Activated T-helper 17 cell treated with anti-CD3 and anti-CD28 coated beads, Interleukin-2, amount 50 U/mL, for 72 hours (primary cell): Measurements from ENCODE around the gene RBL2. TPM values are rescaled to one million over a fixed set of nuclear protein-coding genes. Genes with fewer than 3 reads are reported as not detected.
A peak's percentile ranks its signal among the peaks of the same experiment; 100 is the strongest.

Experiments used
- ATAC-seq: fragments of 150-1000 bp; cut with Tn5 transposase; replicated peaks from 2 replicates; pipeline ENCODE4 v1.10.0; 2021; ENCODE audit warnings: mild to moderate bottlenecking, moderate library complexity
- H3K27ac Mint-ChIP-seq: one replicate; pipeline ENCODE4 v1.8.0; 2022; ENCODE audit warnings: mixed read lengths
- H3K27me3 Mint-ChIP-seq: one replicate; pipeline ENCODE4 v1.8.0; 2022; ENCODE audit warnings: mixed read lengths
- H3K36me3 Mint-ChIP-seq: one replicate; pipeline ENCODE4 v1.8.0; 2022; ENCODE audit warnings: low read depth, mild to moderate bottlenecking, mixed read lengths
- H3K4me1 Mint-ChIP-seq: one replicate; pipeline ENCODE4 v1.8.0; 2022; ENCODE audit warnings: mixed read lengths
- H3K4me3 Mint-ChIP-seq: one replicate; pipeline ENCODE4 v1.8.0; 2022; ENCODE audit warnings: mild to moderate bottlenecking, mixed read lengths
- H3K9me3 Mint-ChIP-seq: one replicate; pipeline ENCODE4 v1.8.0; 2022; ENCODE audit warnings: mixed read lengths
- total RNA-seq, 2 donors: library from RNA; stranded (reverse); gene quantifications; one replicate each; pipeline ENCODE4 v1.2.3, GENCODE V29; 2022

RBL2 gene
- total RNA-seq, 2 donors from 2014 or later = 55.9 to 80.1 TPM

DNA sequence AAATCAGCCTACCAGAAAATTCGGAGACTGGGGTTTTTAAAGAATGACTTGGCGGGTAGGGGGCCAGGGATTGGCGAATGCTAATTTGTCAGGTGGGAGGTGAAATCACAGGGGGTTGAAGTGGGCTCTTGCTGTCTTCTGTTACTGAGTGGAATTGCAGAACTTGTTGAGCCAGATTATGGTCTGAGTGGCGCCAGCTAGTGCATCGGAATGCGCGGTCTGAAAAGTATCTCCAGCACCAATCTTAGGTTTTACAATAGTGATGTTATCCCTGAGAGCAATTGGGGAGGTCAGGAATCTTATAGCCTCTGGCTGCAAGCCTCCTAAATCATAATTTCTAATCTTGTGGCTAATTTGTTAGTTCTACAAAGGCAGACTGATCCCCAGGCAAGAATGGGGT is 762 bp upstream of the RBL2 start:
- peak overlapping the region; percentile 91 for H3K27ac Mint-ChIP-seq
- H3K4me3 Mint-ChIP-seq = peak overlapping the region; percentile 99
- no peaks in the 10 kb centered on the region for H3K9me3 Mint-ChIP-seq
- H3K36me3 Mint-ChIP-seq = peaks cover 15% of the 10 kb centered on the region
- H3K4me1 Mint-ChIP-seq = peaks cover 16% of the 10 kb centered on the region
- no peaks in the 10 kb centered on the region for H3K27me3 Mint-ChIP-seq
- no peak for ATAC-seq

DNA sequence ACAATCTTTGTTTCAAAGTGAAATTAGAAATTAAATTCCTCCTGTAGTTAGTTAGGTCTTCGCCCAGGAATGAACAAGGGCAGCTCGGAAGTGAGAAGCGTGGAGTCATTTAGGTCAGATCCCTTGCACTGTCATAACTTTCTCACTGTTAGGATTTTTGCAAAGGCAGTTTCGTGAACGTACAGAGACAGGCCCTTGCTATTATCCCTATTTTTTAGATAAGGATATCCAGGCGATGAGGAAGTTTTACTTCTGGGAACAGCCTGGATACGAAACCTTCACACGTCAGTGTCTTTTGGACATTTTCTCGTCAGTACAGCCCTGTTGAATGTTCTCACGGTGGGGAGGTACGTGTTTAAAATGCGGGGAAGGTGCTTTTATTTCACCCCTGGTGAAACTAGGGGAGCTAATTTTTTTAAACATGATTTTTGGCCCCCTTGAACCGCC is 318 bp upstream of the RBL2 start:
- peak overlapping the region; percentile 91 for H3K27ac Mint-ChIP-seq
- no peaks in the 10 kb centered on the region for H3K9me3 Mint-ChIP-seq
- peaks cover 16% of the 10 kb centered on the region for H3K4me1 Mint-ChIP-seq
- H3K36me3 Mint-ChIP-seq = peaks cover 17% of the 10 kb centered on the region
- H3K27me3 Mint-ChIP-seq = no peaks in the 10 kb centered on the region
- H3K4me3 Mint-ChIP-seq = peak overlapping the region; percentile 99
- no peak for ATAC-seq

- peaks cover 30% of the 10 kb centered on the region for H3K36me3 Mint-ChIP-seq
- peak overlapping the region; percentile 99 for H3K4me3 Mint-ChIP-seq
- peak overlapping the region; percentile 97 for H3K27ac Mint-ChIP-seq
- peak; percentile 81 for ATAC-seq
- H3K4me1 Mint-ChIP-seq = peaks cover 16% of the 10 kb centered on the region
- no peaks in the 10 kb centered on the region for H3K9me3 Mint-ChIP-seq
- H3K27me3 Mint-ChIP-seq = no peaks in the 10 kb centered on the region
These were observed 906 bp downstream of the RBL2 start for GRCh38 chr16:53435066-53435688.

DNA sequence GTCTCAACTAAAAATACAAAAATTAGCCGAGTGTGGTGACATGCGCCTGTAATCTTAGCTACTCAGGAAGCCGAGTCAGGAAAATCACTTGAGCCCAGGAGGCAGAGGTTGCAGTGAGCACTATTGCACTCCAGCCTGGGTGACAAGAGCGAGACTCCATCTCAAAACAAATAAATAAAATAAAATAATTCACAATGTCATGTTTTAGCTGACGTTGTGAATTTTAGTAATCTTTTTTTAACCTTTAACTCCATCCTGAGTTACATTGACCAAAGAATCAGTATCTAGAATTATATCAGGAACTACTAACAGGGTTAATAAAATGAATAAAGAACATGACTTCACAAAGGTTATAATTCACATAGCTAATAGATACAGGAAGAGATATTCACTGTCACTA is 5.9 kb downstream of the RBL2 start:
- Mint-ChIP-seq H3K9me3 (no peaks in the 10 kb centered on the region), H3K4me1 (peaks cover 9% of the 10 kb centered on the region), H3K36me3 (peaks cover 73% of the 10 kb centered on the region)

GRCh38 chr16:53445534-53445933 is 11.3 kb downstream of the RBL2 start:
- H3K4me3 Mint-ChIP-seq = peak overlapping the region; percentile 63
- peaks cover 94% of the 10 kb centered on the region for H3K36me3 Mint-ChIP-seq

More for the DNA sequence above, 5.9 kb downstream of the RBL2 start:
- Mint-ChIP-seq H3K4me3 (no peak overlapping the region), H3K27me3 (no peaks in the 10 kb centered on the region), H3K27ac (no peak overlapping the region)
- no peak for ATAC-seq

GRCh38 chr16:53446090-53446489 is 11.8 kb downstream of the RBL2 start:
- no peaks in the 10 kb centered on the region for H3K9me3 Mint-ChIP-seq
- H3K36me3 Mint-ChIP-seq = peaks cover 90% of the 10 kb centered on the region
- H3K27me3 Mint-ChIP-seq = no peaks in the 10 kb centered on the region
- peak; percentile 75 for ATAC-seq
- peak overlapping the region; percentile 42 for H3K27ac Mint-ChIP-seq
- H3K4me1 Mint-ChIP-seq = peaks cover 18% of the 10 kb centered on the region
- peak overlapping the region; percentile 63 for H3K4me3 Mint-ChIP-seq

More at GRCh38 chr16:53445534-53445933, 11.3 kb downstream of the RBL2 start:
- H3K4me1 Mint-ChIP-seq = peaks cover 18% of the 10 kb centered on the region
- no peaks in the 10 kb centered on the region for H3K27me3 Mint-ChIP-seq
- peak; percentile 84 for ATAC-seq
- H3K9me3 Mint-ChIP-seq = no peaks in the 10 kb centered on the region
- H3K27ac Mint-ChIP-seq = peak overlapping the region; percentile 42

DNA sequence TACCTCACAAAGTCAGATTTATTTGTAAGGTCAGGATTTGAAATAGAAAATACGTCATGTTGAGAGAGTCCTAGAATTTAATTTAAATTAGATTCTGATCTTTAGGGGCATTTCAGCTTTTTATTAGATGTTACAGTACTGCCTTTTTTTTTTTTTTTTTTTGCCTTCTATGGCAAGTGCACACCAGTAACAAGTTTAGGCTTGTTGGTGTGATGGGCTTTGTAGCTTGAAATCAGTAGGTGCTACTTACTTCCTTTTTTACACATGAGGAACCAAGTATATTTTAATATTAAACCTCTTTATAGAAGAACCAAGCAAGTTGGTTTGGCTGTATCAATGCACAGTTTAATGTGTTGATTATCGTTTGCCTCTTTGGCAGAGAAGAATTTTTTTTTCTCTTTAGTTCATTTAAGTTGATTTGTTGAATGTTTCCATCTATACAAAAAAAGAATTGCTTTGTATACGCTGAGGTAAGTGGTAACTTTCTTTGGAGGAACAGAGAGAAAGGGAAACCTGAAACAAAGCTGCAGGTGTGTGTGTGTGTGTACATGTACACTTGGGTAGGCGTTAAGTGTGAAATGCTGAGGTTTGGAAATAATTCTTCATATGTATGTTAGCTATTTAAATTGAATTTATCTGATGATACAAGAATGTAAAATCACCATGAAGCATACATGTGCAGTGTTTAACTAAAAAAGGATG is 15.7 kb downstream of the RBL2 start:
- Mint-ChIP-seq H3K27me3 (no peaks in the 10 kb centered on the region), H3K4me3 (peak overlapping the region; percentile 68), H3K36me3 (peaks cover 88% of the 10 kb centered on the region), H3K9me3 (no peaks in the 10 kb centered on the region), H3K27ac (peak overlapping the region; percentile 71), H3K4me1 (peaks cover 24% of the 10 kb centered on the region)
- peak; percentile 37 for ATAC-seq

GRCh38 chr16:53453928-53454327 is 19.7 kb downstream of the RBL2 start:
- Mint-ChIP-seq H3K4me3 (peak overlapping the region; percentile 71), H3K27ac (peak overlapping the region; percentile 66)
- no peak for ATAC-seq

DNA sequence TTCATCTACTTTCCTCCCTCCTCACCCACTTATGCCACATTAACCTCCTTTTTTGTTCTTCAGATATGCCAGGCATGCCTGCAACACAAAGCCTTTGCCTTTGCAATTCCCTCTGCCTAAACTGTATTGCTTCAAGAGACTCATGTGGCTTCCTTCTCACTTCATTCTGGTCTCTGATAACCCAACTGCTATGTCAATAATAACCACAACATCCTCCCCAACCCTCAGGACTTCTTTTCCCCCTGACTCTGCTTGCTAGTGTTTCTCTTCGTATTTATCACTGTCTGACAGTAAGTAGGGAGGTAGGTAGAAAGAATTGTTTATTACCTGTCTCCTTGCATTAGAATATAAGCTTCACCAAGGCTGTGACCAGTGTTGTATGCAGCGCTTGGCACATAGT is 22.4 kb downstream of the RBL2 start:
- H3K36me3 Mint-ChIP-seq = peaks cover 96% of the 10 kb centered on the region
- peak; percentile 62 for ATAC-seq
- H3K4me3 Mint-ChIP-seq = peak overlapping the region; percentile 71
- peaks cover 43% of the 10 kb centered on the region for H3K4me1 Mint-ChIP-seq
- peak overlapping the region; percentile 66 for H3K27ac Mint-ChIP-seq
- no peaks in the 10 kb centered on the region for H3K27me3 Mint-ChIP-seq
- H3K9me3 Mint-ChIP-seq = no peaks in the 10 kb centered on the region

More at GRCh38 chr16:53453928-53454327, 19.7 kb downstream of the RBL2 start:
- Mint-ChIP-seq H3K9me3 (no peaks in the 10 kb centered on the region), H3K36me3 (peaks cover 89% of the 10 kb centered on the region), H3K4me1 (peaks cover 42% of the 10 kb centered on the region), H3K27me3 (no peaks in the 10 kb centered on the region)

GRCh38 chr16:53457670-53458069 is 23.4 kb downstream of the RBL2 start:
- peak; percentile 94 for ATAC-seq
- Mint-ChIP-seq H3K27me3 (no peaks in the 10 kb centered on the region), H3K4me3 (peak overlapping the region; percentile 71), H3K36me3 (peaks cover 96% of the 10 kb centered on the region), H3K9me3 (no peaks in the 10 kb centered on the region), H3K27ac (peak overlapping the region; percentile 66), H3K4me1 (peaks cover 43% of the 10 kb centered on the region)

DNA sequence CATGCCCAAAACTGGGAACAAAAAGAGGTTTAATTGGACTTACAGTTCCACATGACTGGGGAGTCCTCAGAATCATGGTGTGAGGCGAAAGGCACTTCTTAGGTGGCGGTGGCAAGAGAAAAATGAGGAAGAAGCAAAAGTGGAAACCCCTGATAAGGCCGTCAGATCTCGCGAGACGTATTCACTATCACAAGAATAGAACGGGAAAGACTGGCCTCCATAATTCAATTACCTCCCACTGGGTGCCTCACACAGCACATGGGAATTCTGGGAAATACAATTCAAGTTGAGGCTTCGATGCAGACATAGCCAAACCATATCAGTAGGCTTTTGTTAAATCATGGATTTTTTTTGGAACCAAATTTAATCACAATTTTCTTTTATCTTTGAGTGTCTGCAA is 24.4 kb downstream of the RBL2 start:
- peak overlapping the region; percentile 71 for H3K4me3 Mint-ChIP-seq
- no peaks in the 10 kb centered on the region for H3K27me3 Mint-ChIP-seq
- H3K9me3 Mint-ChIP-seq = no peaks in the 10 kb centered on the region
- H3K36me3 Mint-ChIP-seq = peaks cover 98% of the 10 kb centered on the region
- H3K27ac Mint-ChIP-seq = peak overlapping the region; percentile 66
- no peak for ATAC-seq
- H3K4me1 Mint-ChIP-seq = peaks cover 43% of the 10 kb centered on the region

GRCh38 chr16:53465606-53466280 is 31.5 kb downstream of the RBL2 start:
- Mint-ChIP-seq H3K36me3 (peaks cover 91% of the 10 kb centered on the region), H3K4me3 (no peak overlapping the region), H3K9me3 (no peaks in the 10 kb centered on the region), H3K27ac (peak overlapping the region; percentile 33), H3K27me3 (no peaks in the 10 kb centered on the region), H3K4me1 (no peaks in the 10 kb centered on the region)
- peak; percentile 26 for ATAC-seq

DNA sequence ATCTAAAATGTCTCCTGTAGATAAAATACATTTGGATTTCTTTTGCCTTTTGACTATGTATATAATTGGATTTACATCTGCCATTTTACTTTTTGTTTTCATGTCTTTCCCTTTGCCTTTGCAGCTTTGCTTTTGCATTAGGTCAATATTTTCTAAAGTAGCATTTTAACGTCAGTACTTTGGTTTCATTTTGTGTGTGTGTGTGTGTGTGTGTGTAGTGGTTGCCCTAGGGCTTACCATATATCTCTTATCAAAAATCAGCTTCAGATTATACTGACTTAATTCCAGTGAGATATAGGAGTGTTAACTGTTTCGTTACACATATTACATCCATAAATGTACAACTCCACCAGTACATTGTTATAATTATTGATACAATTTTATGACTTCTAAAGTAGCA is 42.6 kb downstream of the RBL2 start:
- Mint-ChIP-seq H3K4me1 (peaks cover 17% of the 10 kb centered on the region), H3K27me3 (no peaks in the 10 kb centered on the region), H3K9me3 (no peaks in the 10 kb centered on the region), H3K27ac (peak overlapping the region; percentile 77), H3K36me3 (peaks cover 98% of the 10 kb centered on the region), H3K4me3 (peak overlapping the region; percentile 66)
- peak; percentile 60 for ATAC-seq

- Mint-ChIP-seq H3K4me3 (no peak overlapping the region), H3K36me3 (peaks cover 98% of the 10 kb centered on the region), H3K27me3 (no peaks in the 10 kb centered on the region), H3K4me1 (peaks cover 17% of the 10 kb centered on the region), H3K9me3 (no peaks in the 10 kb centered on the region), H3K27ac (peak overlapping the region; percentile 57)
- no peak for ATAC-seq
These were observed 44.7 kb downstream of the RBL2 start for GRCh38 chr16:53478965-53479364.
